H54 (cell line): ENCODE measurements around the gene PLA2G2D.

Source experiments
- DNase-seq: peaks from one replicate; pipeline ENCODE4 v3.0.0; 2011; ENCODE audit warnings: low spot score, mixed read lengths; ENCODE audit not compliant: insufficient read length
- FAIRE-seq: peaks from 3 replicates; lab custom pipeline; 2011; peaks lifted over from hg19 to GRCh38; lab: Jason Lieb, UNC
- POLR2A ChIP-seq: IDR thresholded peaks from 2 replicates; pipeline ENCODE4 v1.6.1; 2011; ENCODE audit warnings: low read depth, mild to moderate bottlenecking, low read length

PLA2G2D gene

GRCh38 chr1:20080441-20081352 is 38.6 kb downstream of the PLA2G2D start:
- DNase-seq (no peak), FAIRE-seq (no peak)
- TF ChIP-seq POLR2A: no peak

DNA sequence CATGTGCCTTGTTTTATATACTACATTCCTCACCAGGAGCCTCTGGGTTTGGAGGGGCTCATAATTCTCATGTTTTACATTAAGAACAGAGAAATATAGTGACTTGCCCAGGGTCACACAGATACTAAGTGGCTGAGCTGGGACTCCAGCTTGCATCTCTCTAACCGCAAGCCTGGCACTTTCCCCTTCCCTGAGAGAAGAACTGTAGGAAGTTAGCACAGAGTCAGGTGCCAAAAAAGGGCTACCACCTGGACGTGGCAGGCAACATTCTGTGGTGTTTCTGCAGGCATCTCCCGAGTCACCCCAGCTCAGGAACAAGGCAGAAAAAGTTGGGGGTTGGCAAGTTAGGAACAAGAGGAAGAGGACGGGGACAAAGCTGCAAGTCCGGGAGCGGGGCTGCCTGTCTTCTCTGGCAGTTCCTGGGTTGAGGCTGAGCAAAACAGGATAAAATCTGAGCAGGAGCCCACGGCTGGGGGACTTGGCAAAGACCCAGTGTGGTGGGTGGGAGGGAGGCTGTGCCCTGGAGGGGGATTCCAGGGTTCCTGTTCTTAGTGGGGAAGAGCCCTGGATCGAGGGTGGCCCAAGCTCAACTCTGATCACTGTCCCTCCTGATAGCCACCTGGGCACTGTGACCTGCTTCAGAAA is 39.6 kb downstream of the PLA2G2D start:
- DNase-seq: no peak
- no peak for FAIRE-seq
- TF ChIP-seq POLR2A: no peak

DNA sequence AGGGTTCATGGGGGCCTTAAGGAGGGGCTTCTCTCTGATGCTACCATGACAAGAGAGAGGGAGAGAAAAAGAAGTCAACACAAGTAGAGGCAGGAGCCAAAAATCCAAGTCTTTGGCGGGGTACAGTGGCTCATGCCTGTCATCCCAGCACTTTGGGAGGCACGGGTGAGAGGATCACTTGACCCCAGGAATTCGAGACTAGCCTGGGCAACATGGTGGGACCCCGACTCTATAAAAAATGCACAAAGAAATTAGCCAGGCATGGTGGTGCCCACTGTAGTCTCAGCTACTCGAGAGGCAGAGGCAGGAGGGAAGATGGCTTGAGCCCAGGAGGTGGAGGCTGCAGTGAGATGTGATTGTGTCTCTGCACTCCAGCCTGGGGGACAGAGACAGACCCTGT is 40.6 kb downstream of the PLA2G2D start:
- TF ChIP-seq POLR2A: no peak
- DNase-seq: no peak
- no peak for FAIRE-seq

GRCh38 chr1:20078171-20078651 is 41.1 kb downstream of the PLA2G2D start:
- TF ChIP-seq POLR2A: no peak
- FAIRE-seq: no peak
- no peak for DNase-seq

GRCh38 chr1:20076710-20077461 is 42.5 kb downstream of the PLA2G2D start:
- no peak for DNase-seq
- no peak for TF ChIP-seq POLR2A
- FAIRE-seq: no peak

DNA sequence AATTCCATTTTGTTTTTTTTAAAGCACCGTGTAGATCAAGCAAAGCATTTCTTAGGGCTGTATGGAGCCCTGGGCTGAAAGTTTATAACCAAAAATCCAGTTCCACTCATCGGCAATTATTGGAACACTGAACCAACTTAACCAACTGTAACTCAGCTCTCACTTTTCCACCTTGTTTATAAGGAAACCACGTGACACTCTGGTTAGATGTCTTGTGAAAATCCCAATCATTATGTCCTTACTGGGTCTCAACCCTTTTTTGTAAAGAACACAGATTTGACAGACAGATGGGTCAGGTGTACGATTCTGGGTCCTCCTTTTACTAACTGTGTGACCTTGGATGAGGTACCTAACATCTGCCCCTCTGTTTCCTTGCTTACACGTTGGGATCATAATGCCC is 43.1 kb downstream of the PLA2G2D start:
- DNase-seq (no peak), FAIRE-seq (no peak)
- TF ChIP-seq POLR2A: no peak

- no peak for FAIRE-seq
Measured at GRCh38 chr1:20075345-20075744, 44.0 kb downstream of the PLA2G2D start.

DNA sequence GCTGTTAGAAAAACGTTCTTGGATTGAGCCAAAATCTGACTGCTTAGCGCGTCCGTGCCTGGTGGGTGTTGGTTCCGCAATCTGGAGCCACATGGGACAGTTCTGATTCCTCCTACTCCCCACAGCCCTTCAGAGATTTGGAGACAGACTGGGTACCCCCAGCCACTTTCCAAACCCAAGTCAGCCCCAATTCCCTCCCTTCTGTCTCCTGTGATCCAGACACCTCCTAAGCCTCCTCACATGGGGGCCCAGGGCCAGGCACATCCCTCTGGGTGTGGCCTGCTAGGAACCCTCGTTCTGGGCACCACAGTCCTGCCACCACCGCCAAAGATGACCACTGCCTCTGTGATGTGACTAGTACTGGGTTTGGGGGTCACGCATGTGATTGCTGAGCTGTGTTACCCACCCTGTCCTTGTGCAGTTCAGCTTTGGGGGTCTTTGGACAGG is 44.6 kb downstream of the PLA2G2D start:
- DNase-seq (no peak), FAIRE-seq (no peak)
- TF ChIP-seq POLR2A: no peak

More at GRCh38 chr1:20075345-20075744, 44.0 kb downstream of the PLA2G2D start:
- no peak for TF ChIP-seq POLR2A
- DNase-seq: no peak

GRCh38 chr1:20074055-20074724 is 45.1 kb downstream of the PLA2G2D start:
- TF ChIP-seq POLR2A: no peak
- DNase-seq (no peak), FAIRE-seq (no peak)

GRCh38 chr1:20073256-20073655 is 46.1 kb downstream of the PLA2G2D start:
- FAIRE-seq: no peak
- TF ChIP-seq POLR2A: no peak
- DNase-seq: no peak

DNA sequence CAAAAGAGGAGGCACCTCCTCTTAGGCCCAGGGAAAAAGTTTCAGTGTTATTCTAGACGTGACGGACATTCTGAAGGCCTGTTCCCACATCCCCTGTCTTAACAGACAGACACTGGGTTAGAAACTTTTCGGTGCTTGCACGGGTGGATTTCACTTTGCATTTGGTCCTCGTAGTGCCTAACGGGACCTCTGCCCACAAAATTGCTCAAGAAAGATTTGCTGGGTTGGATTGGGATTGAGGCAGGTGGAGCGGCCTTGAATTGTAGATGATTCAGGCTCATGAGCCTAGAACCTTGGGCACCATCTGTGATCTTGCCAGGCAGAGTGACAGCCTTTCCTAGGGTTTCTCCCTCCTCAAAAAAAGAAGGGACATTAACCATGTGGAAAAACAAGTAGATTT is 46.6 kb downstream of the PLA2G2D start:
- FAIRE-seq (no peak), DNase-seq (no peak)
- no peak for TF ChIP-seq POLR2A

GRCh38 chr1:20071416-20071815 is 47.9 kb downstream of the PLA2G2D start:
- no peak for TF ChIP-seq POLR2A
- no peak for FAIRE-seq
- no peak for DNase-seq

GRCh38 chr1:20070357-20070756 is 49.0 kb downstream of the PLA2G2D start:
- DNase-seq (no peak), FAIRE-seq (no peak)
- no peak for TF ChIP-seq POLR2A

DNA sequence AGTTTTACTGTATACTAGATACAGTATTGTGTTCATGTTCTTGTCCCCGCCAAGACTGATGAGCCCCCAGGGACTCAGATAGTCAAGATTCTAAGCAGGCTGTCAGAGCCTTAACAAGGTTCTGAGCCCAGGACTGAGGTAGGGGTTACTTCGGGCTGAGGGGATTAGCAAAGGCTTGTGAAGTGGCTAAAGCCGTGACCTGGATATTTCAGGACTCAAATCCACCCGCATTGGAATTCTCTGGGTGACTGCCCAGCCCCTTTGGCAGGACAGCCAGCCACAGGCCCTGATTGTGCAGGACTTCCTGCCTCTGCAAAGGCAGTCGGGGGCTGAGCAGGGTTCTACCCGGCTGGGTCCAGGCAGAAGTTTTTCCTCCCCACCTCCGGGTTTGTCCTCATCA is 49.5 kb downstream of the PLA2G2D start, which contains the start of gene PLA2G5:
Gene PLA2G5 (plus strand): TSS at position 321 of the 400 bp plus-strand sequence. CDS start 14,637 bp downstream, outside the sequence.
- no peak for DNase-seq
- TF ChIP-seq POLR2A: no peak
- FAIRE-seq: no peak
